GM18508 (cell line): ENCODE data around the gene SYT1.
"Not testable (repeated sequence)": the region's sequence is repeated elsewhere in the genome, so short reads cannot be mapped to it uniquely, and the experiment has no call there.

Source experiments
- ATAC-seq: cut with Tn5 transposase; IDR thresholded peaks from one replicate; pipeline ENCODE4 v1.9.1; 2021; ENCODE audit warnings: moderate number of reproducible peaks; ENCODE audit not compliant: insufficient read depth, unreplicated experiment

SYT1 gene

GRCh38 chr12:79415746-79416435 lies 551.3 kb downstream of the SYT1 start:
- no peak for ATAC-seq

- ATAC-seq, result no peak
Measured at GRCh38 chr12:79420146-79420618, 555.6 kb downstream of the SYT1 start.

- ATAC-seq, result no peak
Measured at GRCh38 chr12:79421236-79421740, 556.7 kb downstream of the SYT1 start.

- ATAC-seq, result no peak
Measured at GRCh38 chr12:79422060-79422812, 557.7 kb downstream of the SYT1 start.

GRCh38 chr12:79423560-79423959 lies 559.0 kb downstream of the SYT1 start:
- no peak for ATAC-seq

- no peak for ATAC-seq
Measured at GRCh38 chr12:79424109-79424721, 559.6 kb downstream of the SYT1 start.

- ATAC-seq, result no peak
Measured at GRCh38 chr12:79426121-79426520, 561.5 kb downstream of the SYT1 start.

- not testable (repeated sequence) for ATAC-seq
Measured at GRCh38 chr12:79426744-79427143, 562.2 kb downstream of the SYT1 start.

GRCh38 chr12:79433465-79434072 lies 569.0 kb downstream of the SYT1 start:
- ATAC-seq, result no peak

GRCh38 chr12:79434561-79434960 lies 570.0 kb downstream of the SYT1 start:
- no peak for ATAC-seq

GRCh38 chr12:79435742-79436141 lies 571.2 kb downstream of the SYT1 start:
- no peak for ATAC-seq

- ATAC-seq, result no peak
Measured at GRCh38 chr12:79438480-79439174, 574.1 kb downstream of the SYT1 start.

GRCh38 chr12:79439175-79439825 lies 574.7 kb downstream of the SYT1 start:
- no peak for ATAC-seq

- no peak for ATAC-seq
Measured at GRCh38 chr12:79441534-79441933, 577.0 kb downstream of the SYT1 start.

- no peak for ATAC-seq
Measured at GRCh38 chr12:79442396-79442795, 577.8 kb downstream of the SYT1 start.

- no peak for ATAC-seq
Measured at GRCh38 chr12:79444089-79444488, 579.5 kb downstream of the SYT1 start.

- no peak for ATAC-seq
Measured at GRCh38 chr12:79448816-79449215, 584.2 kb downstream of the SYT1 start.

GRCh38 chr12:79451365-79451764 lies 586.8 kb downstream of the SYT1 start:
- no peak for ATAC-seq

GRCh38 chr12:79451978-79452377 lies 587.4 kb downstream of the SYT1 start:
- no peak for ATAC-seq

- no peak for ATAC-seq
Measured at GRCh38 chr12:79452906-79453305, 588.3 kb downstream of the SYT1 start.
